ENCODE data around the gene ITIH3.

ITIH3 gene

DNA sequence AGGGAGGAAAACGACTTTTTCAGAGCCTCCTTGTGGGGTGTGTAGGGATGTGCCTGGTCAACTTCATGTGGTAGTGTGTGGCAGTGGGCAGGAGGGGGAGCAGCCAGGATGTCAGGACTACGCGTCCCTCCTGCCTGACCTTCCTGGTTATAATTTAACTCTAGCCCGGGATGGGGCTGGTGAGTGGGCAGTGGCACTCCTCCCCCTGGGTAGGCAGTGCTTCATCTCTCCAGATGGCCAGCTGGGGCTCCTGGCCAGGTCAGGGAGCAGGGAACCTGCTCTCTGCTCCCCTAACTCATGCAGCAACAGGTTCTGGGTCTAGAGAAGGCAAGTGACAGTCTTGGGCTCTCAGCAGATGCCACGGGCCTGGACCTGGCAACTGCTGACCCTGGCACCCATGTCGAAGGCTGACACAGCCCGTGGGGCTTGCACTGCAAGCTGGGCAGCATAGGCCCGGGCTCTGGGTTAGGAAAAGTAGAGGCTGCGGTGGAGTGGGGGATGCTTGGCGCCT, 33.3 kb downstream of the ITIH3 start:
- no peak for DNase-seq

DNA sequence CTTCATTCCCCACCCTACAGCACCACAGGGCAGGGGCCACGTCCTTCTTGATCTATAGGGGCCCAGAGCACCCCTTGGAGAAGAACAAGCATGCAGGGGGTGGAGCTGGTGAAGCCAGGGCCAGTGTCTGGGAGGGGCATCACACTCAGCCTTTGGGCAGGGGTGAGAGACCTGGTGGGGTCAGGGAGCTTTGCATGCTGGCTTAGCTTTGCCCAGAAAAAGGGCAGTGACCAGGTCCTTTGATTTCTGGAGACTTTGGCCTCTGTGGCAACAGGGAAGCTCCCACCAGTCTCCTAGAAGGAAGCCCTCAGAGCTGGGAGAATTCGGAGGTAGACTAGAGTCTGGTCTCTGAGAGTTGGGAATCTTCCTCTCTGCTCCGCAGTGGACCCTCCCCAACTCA, 34.9 kb downstream of the ITIH3 start:
- DNase-seq: no peak

DNA sequence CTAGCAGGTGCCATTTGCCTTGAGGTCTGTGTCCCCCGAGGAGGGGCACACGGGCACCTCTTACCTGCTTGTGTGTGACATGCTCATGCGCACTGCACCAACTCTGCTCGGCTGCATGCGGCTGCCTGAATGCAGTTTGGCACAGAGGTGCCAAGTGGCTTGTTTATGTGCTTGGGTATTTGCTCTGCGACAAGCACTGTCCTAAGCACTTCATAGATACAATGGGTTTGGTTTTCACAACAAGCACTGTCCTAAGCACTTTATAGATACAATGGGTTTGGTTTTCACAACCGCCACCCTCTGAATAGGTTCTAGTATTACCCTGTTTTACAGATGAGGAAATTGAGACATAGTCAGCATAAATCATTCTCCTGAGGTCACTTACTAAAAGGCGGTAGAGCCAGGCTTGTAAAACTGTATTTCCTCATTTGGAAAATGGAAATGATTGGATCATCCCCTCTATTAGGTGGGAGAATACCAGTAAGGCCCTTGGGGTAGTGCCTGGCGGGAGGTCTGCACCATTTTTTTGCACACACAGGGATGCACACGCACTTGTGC, 35.4 kb downstream of the ITIH3 start:
- peak; percentile 16 for DNase-seq

DNA sequence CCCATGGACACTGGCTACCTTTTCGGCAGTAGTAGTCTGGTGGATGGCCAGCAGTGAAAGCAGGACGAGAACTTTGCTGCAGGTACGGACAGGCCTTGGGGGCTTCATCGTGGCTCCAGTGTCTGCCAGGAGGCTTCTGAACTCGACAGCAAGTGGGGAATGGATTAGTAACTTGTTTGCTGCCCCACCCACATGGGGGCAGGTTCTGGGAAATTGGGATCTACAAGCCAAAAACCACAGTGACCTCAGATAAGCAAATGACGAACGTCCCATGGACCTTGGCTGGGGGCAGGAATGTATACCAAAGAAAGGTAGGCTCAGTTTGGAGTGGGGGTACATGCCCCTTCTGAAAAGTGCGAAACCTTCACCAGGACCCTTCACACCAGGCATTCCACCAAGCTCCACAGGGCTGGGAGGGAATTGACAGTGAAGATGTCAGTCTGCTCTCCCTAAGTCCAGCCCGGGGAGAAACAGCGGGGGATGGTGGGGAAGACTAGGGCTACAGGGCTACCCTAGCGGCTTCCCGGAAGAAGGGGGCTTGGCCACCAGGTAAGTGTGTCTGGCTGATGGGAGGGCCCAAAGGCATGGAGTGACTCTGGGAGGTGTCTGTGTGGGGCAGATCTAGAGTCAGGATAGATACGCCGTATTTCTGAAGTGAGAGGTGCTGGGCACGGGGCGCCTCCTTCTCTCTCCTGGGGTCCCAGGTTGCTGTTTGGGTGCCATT, 36.1 kb downstream of the ITIH3 start, which contains the start of gene ITIH4:
Gene ITIH4 (minus strand): TSS at position 138 of the 724 bp plus-strand sequence. CDS start 30 bp downstream, at position 108.
- no peak for DNase-seq

DNA sequence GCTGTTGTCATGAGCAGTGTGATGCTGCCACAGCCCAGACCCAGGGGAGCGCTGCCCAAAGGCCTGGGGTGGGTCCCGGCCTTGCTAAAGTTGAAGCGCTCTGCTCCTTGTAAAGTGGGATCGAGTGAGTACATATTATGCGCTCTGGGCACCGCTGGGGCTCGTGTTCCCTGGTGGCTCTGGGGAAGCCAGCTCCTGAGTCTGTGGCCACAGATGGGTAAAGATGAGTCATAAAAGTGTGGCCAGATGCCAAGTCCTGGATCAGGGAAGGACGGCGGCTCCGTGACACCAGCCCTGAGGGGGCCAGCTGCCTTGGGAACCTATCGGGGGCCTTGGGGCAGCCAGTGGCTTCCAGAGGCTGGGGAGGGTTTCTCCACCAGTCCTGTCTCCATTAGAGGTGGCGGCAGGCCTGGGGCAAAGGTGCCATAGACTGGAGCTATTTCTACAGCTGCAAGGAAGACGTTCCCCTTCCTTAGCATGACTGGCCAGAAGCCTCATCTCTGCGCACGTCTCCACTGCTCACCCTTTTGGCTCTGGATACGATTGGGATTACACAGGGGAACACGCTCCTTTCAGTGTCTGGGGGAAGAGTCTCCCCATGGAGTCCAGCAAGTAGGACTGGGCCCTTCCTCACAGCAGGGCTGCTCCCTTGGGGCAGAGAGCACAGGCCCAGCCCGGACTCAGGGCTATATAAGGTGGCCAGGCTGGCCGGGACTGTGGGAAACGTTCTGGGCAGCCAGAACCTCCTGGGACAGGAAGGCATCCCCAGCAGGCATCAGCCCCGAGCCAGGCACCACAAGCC, 37.1 kb downstream of the ITIH3 start:
- peak; percentile 52 for DNase-seq

DNA sequence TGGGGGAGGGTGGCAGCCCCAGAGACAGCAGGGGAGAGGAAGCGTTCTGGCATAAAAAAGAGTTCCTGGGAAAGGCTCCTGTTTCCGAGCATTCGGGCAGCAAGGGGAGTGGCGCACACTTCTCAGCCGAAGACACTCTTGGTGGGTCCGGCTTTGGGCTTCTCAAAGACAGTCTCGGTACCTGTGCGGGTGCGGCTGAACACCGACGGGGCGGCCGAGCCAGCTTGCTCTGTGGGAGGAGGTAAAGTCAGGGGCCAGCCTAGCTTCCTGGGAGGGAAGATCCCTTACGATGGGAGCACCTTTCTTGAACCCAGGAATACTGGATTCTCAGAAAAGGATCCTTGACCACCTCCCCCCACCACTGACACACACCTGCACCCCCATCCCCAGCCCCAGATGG, 38.6 kb downstream of the ITIH3 start:
- DNase-seq: no peak

DNA sequence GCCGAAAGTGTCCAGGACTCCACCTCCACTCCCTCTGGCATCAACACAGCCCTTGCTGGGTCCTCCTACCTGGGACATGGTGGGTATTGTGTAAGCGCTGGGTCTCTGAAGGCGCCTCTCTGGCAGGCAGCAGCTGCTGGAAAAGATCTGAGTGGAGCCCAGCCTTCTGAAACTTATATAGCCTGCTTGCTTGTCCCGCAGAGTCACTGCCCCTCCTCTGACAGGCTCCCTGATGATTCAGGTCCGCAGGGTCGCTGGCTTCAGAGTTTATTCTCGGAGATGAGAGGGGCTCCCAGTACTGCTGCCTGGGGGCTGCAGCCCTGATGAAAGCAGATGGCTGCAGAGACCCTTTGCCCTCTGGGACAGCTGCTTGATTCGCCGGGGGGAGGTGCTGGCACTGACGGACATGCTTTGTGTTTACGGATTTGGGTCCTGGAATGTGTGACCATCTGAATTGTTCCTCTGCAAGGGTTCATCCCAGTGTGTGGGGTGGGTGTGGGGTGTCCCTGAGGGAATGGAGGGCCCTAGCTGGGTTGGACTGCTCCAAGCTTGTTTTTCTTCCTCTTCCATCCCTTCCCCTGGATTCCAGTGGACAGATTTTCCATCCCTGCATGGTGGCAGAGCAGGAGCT, 40.4 kb downstream of the ITIH3 start, which contains the start of gene MUSTN1:
Gene MUSTN1 (minus strand): TSS at position 149 of the 631 bp plus-strand sequence. CDS start 71 bp downstream, at position 78.
- DNase-seq: no peak

DNA sequence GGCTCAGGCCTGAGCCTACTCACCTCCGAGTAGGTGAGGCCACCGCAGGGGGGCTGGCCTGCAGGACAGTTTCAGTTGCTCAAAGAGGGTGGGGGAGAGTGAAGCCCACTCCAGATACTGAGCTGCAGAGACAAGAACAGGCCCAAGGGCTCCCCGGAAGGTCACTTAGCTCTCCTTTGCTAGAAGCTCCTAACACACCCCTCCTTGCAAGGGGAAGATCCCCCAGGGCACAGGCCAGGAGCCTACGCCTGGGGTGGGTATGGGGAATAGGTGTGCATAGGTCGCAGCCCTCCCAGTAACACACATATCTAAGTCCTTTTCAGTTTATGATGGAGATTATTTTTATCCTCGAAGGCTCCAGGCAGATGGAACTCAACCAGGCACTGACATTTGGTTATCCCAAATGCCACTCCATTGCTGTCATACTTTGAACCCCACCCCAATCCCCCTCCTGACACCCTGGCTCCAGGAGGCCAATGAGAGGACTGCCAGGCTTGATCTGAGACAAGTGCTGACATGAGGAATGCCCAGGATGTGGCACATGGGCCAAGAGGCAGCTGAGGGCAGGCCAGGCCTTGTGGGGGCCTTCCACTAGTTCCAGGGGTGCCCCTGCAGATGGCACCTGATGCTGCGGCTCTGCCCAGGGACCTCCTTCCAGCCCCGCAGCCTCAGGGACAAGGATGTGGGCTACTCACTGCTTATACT, 41.3 kb downstream of the ITIH3 start:
- no peak for DNase-seq

DNA sequence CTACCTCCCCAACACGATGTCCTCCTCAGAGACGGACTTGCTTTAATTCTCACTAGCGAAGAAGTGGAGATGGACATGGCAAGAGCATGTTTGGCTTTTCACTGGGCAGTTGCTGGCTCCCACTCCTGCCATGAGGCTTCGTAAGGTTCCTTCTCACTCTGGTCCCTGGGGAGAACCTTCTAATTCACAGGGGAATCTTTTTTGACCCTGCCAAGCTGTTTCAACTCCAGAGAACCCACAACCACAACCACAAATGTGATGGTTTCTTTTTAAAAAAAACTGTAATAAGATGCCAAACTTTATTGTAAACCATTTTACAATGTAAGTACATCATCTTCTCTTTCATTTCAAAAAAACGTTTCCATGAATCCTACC, 41.9 kb downstream of the ITIH3 start:
- no peak for DNase-seq

DNA sequence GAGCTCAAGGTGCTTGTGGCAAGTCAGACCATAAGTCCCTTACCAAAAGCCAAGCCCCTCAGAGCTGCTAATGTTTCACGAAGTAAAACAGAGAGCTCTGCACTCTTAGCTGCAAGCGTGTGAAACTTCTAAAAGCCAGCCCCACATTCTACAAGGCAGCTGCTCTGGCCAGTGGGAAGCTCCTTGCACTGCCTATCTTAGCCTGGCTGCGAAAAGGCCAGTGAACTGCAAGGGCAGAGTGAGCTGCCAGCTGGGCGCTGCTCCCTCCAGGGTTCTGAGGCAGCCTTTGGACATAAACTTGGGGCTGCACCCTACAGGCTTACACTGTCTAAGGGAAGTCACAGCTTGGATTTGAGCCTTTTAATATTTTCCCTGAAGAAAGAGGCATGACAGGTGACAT, 42.4 kb downstream of the ITIH3 start:
- DNase-seq: no peak

DNA sequence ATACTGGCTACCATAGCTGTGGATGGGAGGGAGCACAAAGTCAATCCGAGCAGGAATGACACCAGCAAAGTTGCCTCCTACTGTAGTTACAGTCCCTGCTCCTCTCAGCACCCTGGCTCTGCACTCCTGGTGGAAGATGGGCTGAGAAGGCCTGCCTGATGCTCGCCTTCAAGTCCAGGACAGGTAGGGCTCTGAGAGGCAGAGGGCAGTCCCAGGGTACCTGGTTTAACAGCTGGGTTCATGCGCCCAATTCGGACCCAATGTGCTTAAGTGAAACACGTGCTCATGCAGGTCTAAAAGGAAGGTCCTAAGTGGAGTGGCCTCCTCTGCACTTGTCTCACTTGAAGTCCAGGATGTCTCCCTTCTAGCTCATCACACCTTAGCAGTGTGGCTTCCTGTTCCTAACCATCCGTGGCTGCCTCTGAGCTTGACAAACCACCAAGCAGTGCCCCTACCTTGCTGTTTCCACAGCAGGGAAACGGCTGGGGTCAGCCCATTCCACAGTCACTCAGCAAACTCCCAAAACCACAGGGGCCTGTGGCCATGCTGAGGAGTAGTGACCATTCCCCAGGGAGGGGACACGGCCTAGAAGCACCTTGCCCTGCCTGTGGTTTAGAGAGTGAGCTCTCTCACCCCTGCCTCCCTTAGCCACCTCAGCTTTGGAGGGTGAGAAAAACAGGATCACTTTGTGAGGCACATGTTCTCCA, 44.1 kb downstream of the ITIH3 start:
- no peak for DNase-seq

DNA sequence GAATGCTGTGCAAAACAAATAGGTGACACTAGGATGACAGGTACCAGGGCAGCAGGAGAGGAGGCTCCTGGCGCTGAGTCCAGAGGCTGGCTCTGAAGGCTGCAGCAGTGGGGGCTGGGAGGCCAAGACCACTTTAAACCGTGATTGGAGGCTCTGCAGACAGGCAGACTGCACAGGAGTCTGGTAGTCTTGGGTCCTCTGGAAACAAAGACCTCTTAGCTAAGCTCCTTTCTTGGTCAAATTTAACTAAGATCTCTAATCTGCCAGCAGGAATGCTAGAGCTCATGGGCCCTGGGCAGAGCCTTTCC, 44.6 kb downstream of the ITIH3 start:
- DNase-seq: no peak

DNA sequence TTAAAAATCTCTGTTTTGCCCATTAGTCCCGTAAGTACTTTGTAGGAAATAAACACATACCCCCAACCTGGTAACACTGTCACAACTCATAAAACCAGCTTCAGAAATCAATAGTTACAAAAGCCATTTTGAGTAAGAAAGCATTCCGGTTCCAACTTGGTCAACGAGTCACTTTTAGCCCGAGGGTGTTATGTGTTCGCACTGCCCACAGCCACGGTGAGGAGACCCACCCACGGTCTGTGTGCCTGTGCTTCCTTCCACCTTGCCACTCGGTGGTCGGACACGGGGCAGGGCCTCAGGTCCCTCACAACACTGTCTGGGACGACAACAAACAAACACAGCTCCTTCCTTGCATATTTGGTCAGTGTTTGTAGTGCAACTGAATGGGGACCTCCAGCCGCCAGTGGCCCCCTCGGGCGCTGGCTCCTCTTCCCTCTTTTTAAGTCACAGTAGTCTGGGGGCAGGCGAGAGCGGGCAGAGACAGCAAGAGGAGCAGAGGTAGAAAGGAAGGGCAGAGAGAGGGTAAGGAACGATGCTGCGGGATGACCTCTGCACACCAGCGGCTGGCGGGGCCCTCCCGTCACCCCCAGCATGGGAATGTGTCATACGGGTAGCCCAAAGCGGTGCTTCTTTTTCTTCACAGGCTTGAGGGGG, 45.4 kb downstream of the ITIH3 start:
- no peak for DNase-seq

DNA sequence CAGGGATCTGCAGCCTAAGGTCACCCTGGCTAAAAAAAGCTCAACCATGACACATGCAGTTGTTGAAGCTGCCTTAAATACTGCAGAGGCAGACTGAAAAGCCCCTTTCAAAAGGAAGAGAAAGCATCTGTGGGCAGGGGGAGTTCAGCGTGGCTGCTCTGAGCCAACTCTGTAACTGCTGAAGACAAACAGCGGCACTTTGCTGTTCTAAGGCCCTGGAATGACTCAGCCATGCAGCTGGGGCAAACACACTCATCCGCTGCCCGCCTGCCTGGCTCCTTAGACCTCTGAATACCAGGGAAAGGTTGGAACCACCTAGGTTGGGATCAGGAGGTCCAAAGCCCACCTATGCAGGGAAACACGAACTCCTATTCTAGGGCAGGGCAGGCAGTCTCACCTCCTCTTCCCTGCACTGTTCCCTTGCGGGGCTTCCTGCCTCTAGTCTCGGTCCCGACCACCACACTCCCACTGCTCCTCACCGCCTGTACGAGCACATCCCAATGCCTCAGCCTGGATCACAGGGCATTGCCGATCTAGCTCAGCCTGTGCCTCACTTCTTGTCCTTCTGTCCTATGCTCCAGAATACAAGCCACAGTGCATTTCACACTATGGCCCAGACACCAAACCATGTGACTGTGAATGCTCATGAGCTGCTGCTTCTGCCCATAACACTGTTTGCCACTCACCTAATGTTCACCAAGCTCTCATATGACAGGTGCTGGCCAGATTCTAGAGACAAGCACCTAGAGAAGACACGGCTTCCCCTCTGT, 46.8 kb downstream of the ITIH3 start:
- no peak for DNase-seq

DNA sequence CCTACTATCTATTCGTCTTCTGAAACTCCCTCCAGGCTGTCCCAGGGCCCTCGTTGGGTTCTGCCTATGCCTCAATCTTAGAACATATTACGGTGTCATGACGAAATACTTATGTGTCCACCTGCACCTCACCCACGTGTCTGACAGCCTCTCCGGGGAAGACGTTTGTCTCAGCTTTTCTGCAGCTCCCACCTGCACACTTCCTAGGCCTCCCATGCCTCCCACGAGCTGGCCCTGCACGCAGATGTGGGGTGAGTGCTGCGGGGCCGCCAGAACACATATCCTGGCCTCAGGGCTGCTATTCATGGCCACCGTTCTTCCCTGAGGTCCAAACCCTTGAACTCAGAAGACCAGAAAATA, 47.4 kb downstream of the ITIH3 start:
- DNase-seq: no peak

DNA sequence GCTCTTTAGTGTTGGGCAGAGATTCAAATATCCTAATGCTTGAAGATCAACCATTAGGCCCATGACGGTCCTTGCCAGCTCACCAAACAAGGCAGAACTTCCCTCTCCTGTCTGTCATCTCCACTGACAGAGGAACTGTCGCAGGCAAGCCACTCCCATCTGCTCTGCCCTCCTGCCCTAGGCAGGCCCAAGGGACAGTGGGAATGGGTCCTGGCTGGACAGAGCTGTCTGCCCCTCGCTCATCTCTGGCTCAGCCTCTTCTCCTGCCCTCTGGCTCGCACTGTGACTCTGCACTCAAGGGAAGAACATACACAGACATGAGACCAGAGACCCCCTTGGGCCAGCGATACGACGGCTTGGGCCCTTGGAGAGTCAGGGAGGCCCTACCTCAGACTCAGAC, 47.8 kb downstream of the ITIH3 start:
- peak; percentile 14 for DNase-seq

DNA sequence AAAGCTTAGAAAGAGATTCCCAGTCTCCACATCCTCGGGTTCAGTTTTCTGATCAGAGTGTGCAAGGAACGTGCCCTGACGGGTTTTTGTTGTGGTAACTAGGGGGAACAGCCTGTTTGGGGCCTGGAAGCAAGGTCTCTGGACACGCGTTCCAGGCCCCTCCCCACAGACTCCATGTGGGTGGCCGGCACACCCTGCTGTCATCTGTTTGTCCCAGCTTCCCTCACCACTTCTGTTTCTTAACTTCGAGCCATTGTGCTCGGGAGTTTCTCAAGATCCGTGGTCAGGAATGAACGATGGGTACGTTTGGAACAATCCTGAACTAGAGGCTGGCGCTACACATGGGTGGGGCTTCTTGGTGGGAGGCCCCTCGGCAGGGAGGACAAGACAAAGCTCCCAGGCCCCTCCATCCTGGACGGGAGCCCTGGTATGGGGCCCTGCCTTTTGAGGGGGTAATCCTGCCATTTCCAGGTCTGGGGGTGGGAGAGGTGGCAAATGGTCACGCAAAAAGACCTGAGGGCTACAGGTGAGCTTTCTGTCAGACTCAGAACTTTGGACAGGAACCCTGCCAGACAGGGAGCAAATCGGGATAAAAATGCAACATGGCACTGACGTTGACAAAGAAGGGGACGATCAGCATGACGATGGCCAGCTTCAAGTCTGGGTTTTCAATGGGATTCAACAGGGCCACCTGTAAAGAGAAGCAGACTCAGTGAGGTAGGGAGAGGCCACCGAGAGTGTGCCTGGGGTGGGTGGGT, 48.7 kb downstream of the ITIH3 start:
- peak; percentile 39 for DNase-seq

DNA sequence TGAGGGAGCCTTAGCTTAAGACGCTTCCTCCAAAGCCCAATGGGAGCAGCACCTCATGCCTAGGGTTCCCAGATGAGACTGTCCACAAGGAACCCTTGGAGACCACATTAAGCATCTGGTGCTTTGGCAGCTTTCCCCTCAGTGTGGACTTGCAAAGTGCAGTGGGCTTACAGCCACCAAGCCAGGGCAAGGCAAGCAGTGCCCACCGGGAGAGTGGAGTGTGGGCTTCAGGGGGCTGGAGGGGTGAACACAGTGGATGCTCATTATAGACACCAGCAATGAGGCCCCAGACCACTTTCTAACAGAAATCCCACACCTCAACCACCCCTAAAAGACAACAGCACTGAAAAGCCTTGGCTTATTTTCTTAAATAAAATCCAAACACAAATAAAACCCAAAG, 49.3 kb downstream of the ITIH3 start:
- DNase-seq: no peak

DNA sequence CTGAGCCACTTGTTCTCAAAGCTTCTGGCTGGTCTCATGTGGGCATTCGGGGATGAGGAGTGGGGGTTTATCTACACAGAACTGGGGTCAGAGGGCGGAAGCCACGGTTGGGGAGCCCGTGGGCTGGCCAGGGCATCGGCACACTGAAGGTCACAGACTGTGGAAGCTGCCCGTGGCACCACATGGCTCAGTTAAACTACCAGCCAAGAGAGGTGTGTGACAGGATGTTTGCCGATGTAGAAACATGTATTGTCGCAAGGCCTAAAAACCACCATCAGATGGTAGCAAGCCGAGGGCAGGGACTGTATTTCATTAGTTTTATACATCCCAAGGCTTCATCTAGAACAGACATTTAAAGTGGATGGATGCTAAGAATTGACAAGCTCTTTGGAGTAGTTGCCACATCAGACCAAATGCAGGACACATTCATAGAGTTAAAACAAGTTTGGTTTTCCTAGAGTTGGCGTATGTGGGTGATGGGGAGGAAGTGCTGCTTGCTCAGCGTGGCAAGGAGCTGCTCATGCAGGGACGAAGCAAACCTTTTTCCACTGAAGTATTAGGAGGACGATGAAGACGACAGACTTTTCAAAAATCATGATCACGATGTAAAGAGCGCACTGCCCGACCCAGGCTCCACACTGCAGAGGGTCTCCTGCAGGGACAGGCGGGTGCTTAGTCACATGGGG, 49.8 kb downstream of the ITIH3 start:
- DNase-seq: peak; percentile 33

Measured in suppressor macrophage treated with lipopolysaccharide for 4 hours (primary cell).